Suppressor macrophage treated with lipopolysaccharide for 4 hours (primary cell): ENCODE results near the gene IL3RA.
"Not testable (repeated sequence)": the region's sequence is repeated elsewhere in the genome, so short reads cannot be mapped to it uniquely, and the experiment has no call there.

Experiments used
- DNase-seq: peaks from one replicate; pipeline ENCODE4 v3.0.0-alpha.2; 2020

The IL3RA gene

GRCh38 chrX:1332433-1332832 is 4.2 kb upstream of the IL3RA start:
- not testable (repeated sequence) for DNase-seq

- DNase-seq: no peak
These were observed 1.7 kb upstream of the IL3RA start for GRCh38 chrX:1334854-1335253.

GRCh38 chrX:1336948-1337779 is 579 bp downstream of the IL3RA start:
- no peak for DNase-seq

- DNase-seq: peak; percentile 79
These were observed 5.1 kb downstream of the IL3RA start for GRCh38 chrX:1341545-1342184.

- DNase-seq: not testable (repeated sequence)
These were observed 13.0 kb downstream of the IL3RA start for GRCh38 chrX:1349606-1350005.

- no peak for DNase-seq
These were observed 15.6 kb downstream of the IL3RA start for GRCh38 chrX:1351981-1352714.

- no peak for DNase-seq
These were observed 17.7 kb downstream of the IL3RA start for GRCh38 chrX:1354036-1355019.

- no peak for DNase-seq
These were observed 18.8 kb downstream of the IL3RA start for GRCh38 chrX:1355131-1356046.

GRCh38 chrX:1357993-1358392 is 21.4 kb downstream of the IL3RA start:
- no peak for DNase-seq

GRCh38 chrX:1358793-1359476 is 22.4 kb downstream of the IL3RA start:
- DNase-seq: no peak

- no peak for DNase-seq
These were observed 22.9 kb downstream of the IL3RA start for GRCh38 chrX:1359477-1359873.

- DNase-seq: no peak
These were observed 23.6 kb downstream of the IL3RA start for GRCh38 chrX:1360171-1360570.

GRCh38 chrX:1361275-1361674 is 24.7 kb downstream of the IL3RA start:
- DNase-seq: no peak

GRCh38 chrX:1361910-1362309 is 25.3 kb downstream of the IL3RA start:
- DNase-seq: no peak

GRCh38 chrX:1366363-1366762 is 29.8 kb downstream of the IL3RA start:
- not testable (repeated sequence) for DNase-seq

- no peak for DNase-seq
These were observed 31.8 kb downstream of the IL3RA start for GRCh38 chrX:1368385-1368698.

- no peak for DNase-seq
These were observed 41.7 kb downstream of the IL3RA start for GRCh38 chrX:1378306-1378759.

- no peak for DNase-seq
These were observed 44.2 kb downstream of the IL3RA start for GRCh38 chrX:1380672-1381233.

- DNase-seq: no peak
These were observed 48.2 kb downstream of the IL3RA start for GRCh38 chrX:1384658-1385252.
